ENCODE results near the gene FLT3. TPM values are rescaled to one million over a fixed set of nuclear protein-coding genes. Genes with fewer than 3 reads are reported as not detected.

Gene FLT3
- total RNA-seq, 2 donors from 2014 or later: 0.12 to 0.26 TPM

- no peak for DNase-seq (ENCODE audit: low spot score)
- H3K4me1 ChIP-seq: peaks cover 0 to 36% of the 10 kb centered on the region in 2 donors
- TF ChIP-seq CTCF (IDR thresholded peaks at IDR 0.05): no peak
- no peaks in the 10 kb centered on the region for H3K9me3 ChIP-seq
- H3K4me3 ChIP-seq: no peak overlapping the region
- no peaks in the 10 kb centered on the region for H3K36me3 ChIP-seq
- peaks cover 19 to 50% of the 10 kb centered on the region in 2 donors for H3K27me3 ChIP-seq
- no peak overlapping the region for H3K27ac ChIP-seq
These were observed 123.8 kb downstream of the FLT3 start for GRCh38 chr13:27976362-27977091.

GRCh38 chr13:27975564-27976361 lies 124.6 kb downstream of the FLT3 start:
- Histone ChIP-seq H3K4me3 (no peak overlapping the region), H3K9me3 (no peaks in the 10 kb centered on the region), H3K4me1 (peaks cover 0 to 37% of the 10 kb centered on the region in 2 donors), H3K27me3 (peaks cover 19 to 53% of the 10 kb centered on the region in 2 donors), H3K36me3 (no peaks in the 10 kb centered on the region), H3K27ac (no peak overlapping the region)
- no peak for TF ChIP-seq CTCF (IDR thresholded peaks at IDR 0.05)
- DNase-seq (ENCODE audit: low spot score): no peak

- Histone ChIP-seq H3K4me1 (peaks cover 0 to 30% of the 10 kb centered on the region in 2 donors), H3K36me3 (no peaks in the 10 kb centered on the region), H3K27me3 (peaks cover 19 to 46% of the 10 kb centered on the region in 2 donors), H3K9me3 (no peaks in the 10 kb centered on the region), H3K27ac (no peak overlapping the region), H3K4me3 (no peak overlapping the region)
- no peak for TF ChIP-seq CTCF (IDR thresholded peaks at IDR 0.05)
- DNase-seq (ENCODE audit: low spot score): peak; percentile 32
These were observed 126.3 kb downstream of the FLT3 start for GRCh38 chr13:27973961-27974662.

GRCh38 chr13:27973291-27973690 lies 127.1 kb downstream of the FLT3 start:
- Histone ChIP-seq H3K4me3 (no peak overlapping the region), H3K9me3 (no peaks in the 10 kb centered on the region), H3K27me3 (peaks cover 19 to 46% of the 10 kb centered on the region in 2 donors), H3K27ac (no peak overlapping the region), H3K4me1 (peaks cover 0 to 30% of the 10 kb centered on the region in 2 donors), H3K36me3 (no peaks in the 10 kb centered on the region)
- no peak for TF ChIP-seq CTCF (IDR thresholded peaks at IDR 0.05)
- peak; percentile 28 for DNase-seq (ENCODE audit: low spot score)

- TF ChIP-seq CTCF (IDR thresholded peaks at IDR 0.05): no peak
- no peaks in the 10 kb centered on the region for H3K9me3 ChIP-seq
- DNase-seq (ENCODE audit: low spot score): no peak
- no peaks in the 10 kb centered on the region for H3K36me3 ChIP-seq
- H3K4me1 ChIP-seq: peaks cover 0 to 30% of the 10 kb centered on the region in 2 donors
- peaks cover 19 to 45% of the 10 kb centered on the region in 2 donors for H3K27me3 ChIP-seq
- H3K4me3 ChIP-seq: no peak overlapping the region
- no peak overlapping the region for H3K27ac ChIP-seq
These were observed 127.9 kb downstream of the FLT3 start for GRCh38 chr13:27972478-27972820.
